ENCODE data around the gene CEPT1.

DNA sequence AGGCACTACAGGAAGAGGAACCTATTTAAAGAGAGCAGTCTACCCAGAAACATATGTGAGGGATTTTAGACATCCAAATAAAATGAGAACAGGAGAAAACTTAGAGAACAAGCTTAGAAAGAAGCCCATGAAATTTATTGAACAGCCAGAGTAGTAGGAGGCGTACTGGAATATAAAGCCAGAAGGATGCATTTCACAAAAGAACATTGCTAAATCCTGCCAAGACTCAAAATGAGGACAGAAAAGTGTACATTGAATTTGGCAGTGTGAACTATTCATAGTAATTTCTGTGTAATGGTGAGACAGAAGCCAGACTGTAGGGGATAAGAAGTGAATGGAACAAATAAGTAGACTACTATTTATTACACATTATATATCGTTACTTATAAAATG lies 22.5 kb downstream of the CEPT1 start:
- TF ChIP-seq POLR2A (IDR thresholded peaks at IDR 0.05; ENCODE audit: low read depth, low read length) (no peak), POLR2AphosphoS5 (IDR thresholded peaks at IDR 0.05; ENCODE audit: low read depth, low read length) (no peak), PAX5 (IDR thresholded peaks at IDR 0.05; ENCODE audit: insufficient read depth, low read length, severe bottlenecking) (no peak), TAF1 (IDR thresholded peaks at IDR 0.05; ENCODE audit: low read depth, low read length) (no peak), POU2F2 (IDR thresholded peaks at IDR 0.05; ENCODE audit: low read depth, low read length) (no peak), SPI1 (IDR thresholded peaks at IDR 0.05; ENCODE audit: low read depth, low read length) (no peak)

Measured in GM12891 (cell line).